IMR-90 (cell line): ENCODE data around the gene BRINP3. TPM values are rescaled to one million over a fixed set of nuclear protein-coding genes. Genes with fewer than 3 reads are reported as not detected.

Source experiments
- ATAC-seq: fragments of 200-7000 bp; cut with Tn5 transposase; 2 replicates; pipeline ENCODE4 v1.9.1; 2020; ENCODE audit warnings: low read depth, mild to moderate bottlenecking, moderate library complexity
- BruUV-seq: library from RNA; stranded (reverse); fragments of 400-500 nt; replicated peaks from 2 replicates; lab custom pipeline; 2021; lab: Mats Ljungman, UMichigan
- CTCF ChIA-PET: fragments of 300-600 bp; formaldehyde crosslinking; extraction: SDS; loops from one replicate; lab custom pipeline; 2021; ENCODE audit warnings: antibody characterized with exemption; lab: Yijun Ruan, JAX
- POLR2A ChIA-PET: fragments of 300-600 bp; sonication (Branson Sonifier 250); formaldehyde crosslinking; loops from one replicate; lab custom pipeline; 2022; ENCODE audit warnings: antibody characterized with exemption; ENCODE audit not compliant: unreplicated experiment; lab: Charles Lee
- DNase-seq: peaks from one replicate; pipeline ENCODE4 v3.0.0; 2013
- H2AFZ ChIP-seq: replicated peaks from 2 replicates; pipeline ENCODE3; 2013; ENCODE audit warnings: low read length, mild to moderate bottlenecking; ENCODE audit not compliant: poor library complexity
- H2AK5ac ChIP-seq: 2 replicates; pipeline ENCODE4 v1.6.1; 2013; ENCODE audit warnings: low read depth, low read length, inconsistent platforms
- H2AK9ac ChIP-seq: replicated peaks from 2 replicates; pipeline ENCODE3; 2013; ENCODE audit warnings: mild to moderate bottlenecking, low read depth, low read length, moderate library complexity; ENCODE audit not compliant: poor library complexity
- H2BK120ac ChIP-seq: 2 replicates; pipeline ENCODE4 v1.6.1; 2013; ENCODE audit warnings: low read depth, low read length, inconsistent platforms
- H2BK15ac ChIP-seq: 3 replicates; pipeline ENCODE4 v1.6.1; 2013; ENCODE audit warnings: low read depth, low read length, inconsistent platforms
- H2BK20ac ChIP-seq: 2 replicates; pipeline ENCODE4 v1.6.1; 2013; ENCODE audit warnings: low read depth, mild to moderate bottlenecking, inconsistent platforms, low read length, moderate library complexity
- H2BK5ac ChIP-seq: 2 replicates; pipeline ENCODE4 v1.6.1; 2013; ENCODE audit warnings: mild to moderate bottlenecking, low read depth, low read length, inconsistent platforms; ENCODE audit not compliant: poor library complexity, severe bottlenecking
- H3K14ac ChIP-seq: replicated peaks from 2 replicates; pipeline ENCODE4 v1.6.1; 2013; ENCODE audit warnings: low read depth, low read length, inconsistent platforms
- H3K18ac ChIP-seq: 2 replicates; pipeline ENCODE4 v1.6.1; 2013; ENCODE audit warnings: low read depth, low read length, control low read depth
- H3K23ac ChIP-seq: 2 replicates; pipeline ENCODE4 v1.6.1; 2013; ENCODE audit warnings: low read depth, low read length, inconsistent platforms
- H3K27ac ChIP-seq: 2 replicates; pipeline ENCODE4 v1.5.1; 2013; ENCODE audit warnings: mild to moderate bottlenecking, control low read depth, low read length; ENCODE audit not compliant: insufficient read depth
- H3K27me3 ChIP-seq: 2 replicates; pipeline ENCODE4 v1.6.1; 2013; ENCODE audit warnings: low read length; ENCODE audit not compliant: control insufficient read depth, insufficient read depth
- H3K36me3 ChIP-seq: 2 replicates; pipeline ENCODE4 v1.6.1; 2013; ENCODE audit warnings: low read length, mixed read lengths; ENCODE audit not compliant: control insufficient read depth, insufficient read depth
- H3K4ac ChIP-seq: 2 replicates; pipeline ENCODE4 v1.6.1; 2013; ENCODE audit warnings: low read depth, low read length, inconsistent platforms
- H3K4me1 ChIP-seq: 2 replicates; pipeline ENCODE4 v1.6.1; 2013; ENCODE audit warnings: low read length, mixed read lengths; ENCODE audit not compliant: control insufficient read depth, insufficient read depth
- H3K4me2 ChIP-seq: 2 replicates; pipeline ENCODE4 v1.6.1; 2013; ENCODE audit warnings: low read depth, mild to moderate bottlenecking, control low read depth, low read length, moderate library complexity
- H3K4me3 ChIP-seq: 2 replicates; pipeline ENCODE4 v1.5.1; 2013; ENCODE audit warnings: low read depth, mild to moderate bottlenecking, control low read depth, low read length, moderate library complexity; ENCODE audit not compliant: insufficient read depth
- H3K56ac ChIP-seq: 2 replicates; pipeline ENCODE4 v1.6.1; 2013; ENCODE audit warnings: low read length, inconsistent platforms; ENCODE audit not compliant: insufficient read depth; ENCODE audit errors: extremely low read depth
- H3K79me1 ChIP-seq, 2 experiments: 2 replicates each; pipeline ENCODE4 v1.6.1; 2013; ENCODE audit warnings: low read length in 2 of 2, inconsistent platforms in 1 of 2, low read depth in 1 of 2
- H3K9ac ChIP-seq: 2 replicates; pipeline ENCODE4 v1.6.1; 2013; ENCODE audit warnings: low read depth, low read length, control low read depth
- H3K9me1 ChIP-seq: 2 replicates; pipeline ENCODE4 v1.6.1; 2013; ENCODE audit warnings: low read length, inconsistent platforms; ENCODE audit not compliant: insufficient read depth
- H3K9me3 ChIP-seq: 2 replicates; pipeline ENCODE4 v1.6.1; 2013; ENCODE audit warnings: low read length; ENCODE audit not compliant: control insufficient read depth, insufficient read depth
- H4K20me1 ChIP-seq: 2 replicates; pipeline ENCODE4 v1.6.1; 2013; ENCODE audit warnings: low read length, inconsistent platforms; ENCODE audit not compliant: insufficient read depth
- H4K5ac ChIP-seq: 2 replicates; pipeline ENCODE4 v1.6.1; 2013; ENCODE audit warnings: mild to moderate bottlenecking, low read depth, low read length, control low read depth
- H4K8ac ChIP-seq, 2 experiments: 2 replicates each; pipeline ENCODE4 v1.6.1; 2013; ENCODE audit warnings: low read depth in 2 of 2, low read length in 2 of 2, control low read depth in 1 of 2, inconsistent platforms in 1 of 2
- H4K91ac ChIP-seq: 2 replicates; pipeline ENCODE4 v1.6.1; 2013; ENCODE audit warnings: low read depth, low read length, inconsistent platforms; ENCODE audit not compliant: insufficient read depth
- BHLHE40 ChIP-seq: fragments of 150-350 bp; IDR thresholded peaks from 2 replicates; pipeline ENCODE4 v1.6.1; 2016; ENCODE audit warnings: mild to moderate bottlenecking, low read depth, low read length
- CEBPB ChIP-seq: IDR thresholded peaks from 2 replicates; pipeline ENCODE4 v1.6.1; 2012; ENCODE audit warnings: low read depth, low read length, improper control_type of control experiment
- ELK1 ChIP-seq: fragments of 150-350 bp; IDR thresholded peaks from 2 replicates; pipeline ENCODE4 v1.6.1; 2016; ENCODE audit warnings: low read depth, mild to moderate bottlenecking, low read length, moderate library complexity, borderline replicate concordance
- FOS ChIP-seq: fragments of 150-350 bp; IDR thresholded peaks from 2 replicates; pipeline ENCODE4 v1.6.1; 2016; ENCODE audit warnings: low read depth, low read length
- MAFK ChIP-seq: IDR thresholded peaks from 2 replicates; pipeline ENCODE4 v1.6.1; 2012; ENCODE audit warnings: low read depth, low read length, improper control_type of control experiment
- MAZ ChIP-seq: IDR thresholded peaks from 2 replicates; pipeline ENCODE4 v1.6.1; 2012; ENCODE audit warnings: low read depth, mild to moderate bottlenecking, low read length, improper control_type of control experiment, moderate library complexity, borderline replicate concordance
- MXI1 ChIP-seq: IDR thresholded peaks from 2 replicates; pipeline ENCODE4 v1.6.1; 2012; ENCODE audit warnings: low read depth, mild to moderate bottlenecking, low read length, moderate library complexity, borderline replicate concordance
- NFE2L2 ChIP-seq: fragments of 150-350 bp; IDR thresholded peaks from 2 replicates; pipeline ENCODE4 v1.6.1; 2016; ENCODE audit warnings: low read depth, mild to moderate bottlenecking, low read length
- POLR2A ChIP-seq: IDR thresholded peaks from 2 replicates; pipeline ENCODE4 v1.6.1; 2012; ENCODE audit warnings: mild to moderate bottlenecking, low read depth, low read length
- RAD21 ChIP-seq: IDR thresholded peaks from 2 replicates; pipeline ENCODE4 v1.6.1; 2012; ENCODE audit warnings: low read length, improper control_type of control experiment
- RCOR1 ChIP-seq: IDR thresholded peaks from 2 replicates; pipeline ENCODE4 v1.6.1; 2012; ENCODE audit warnings: mild to moderate bottlenecking, low read length, improper control_type of control experiment; ENCODE audit not compliant: insufficient replicate concordance
- RFX5 ChIP-seq: IDR thresholded peaks from 2 replicates; pipeline ENCODE4 v1.8.0; 2012; ENCODE audit warnings: low read depth, mild to moderate bottlenecking, low read length, moderate library complexity
- SMC3 ChIP-seq: fragments of 150-350 bp; IDR thresholded peaks from 2 replicates; pipeline ENCODE4 v1.6.1; 2016; ENCODE audit warnings: low read depth, mild to moderate bottlenecking, antibody characterized with exemption, low read length, moderate library complexity
- WGBS, 2 experiments: methylation state at CpG; one replicate each; pipeline versions ENCODE4 v1.1.5 to v1.1.7; 2013; ENCODE audit warnings: missing lambda C conversion rate in 2 of 2; ENCODE audit not compliant: insufficient read length in 1 of 2; ENCODE audit errors: extremely low coverage in 2 of 2; 5-methylcytosine and 5-hydroxymethylcytosine counted together
- dilution Hi-C: fragments of 300-500 bp; cut with HindIII; formaldehyde crosslinking; loops from one replicate; pipeline ENCODE4 v1.14.3; 2018; ENCODE audit warnings: low sequenced_read_pairs; ENCODE audit not compliant: unreplicated experiment
- in situ Hi-C: fragments of 300-500 bp; cut with MboI; formaldehyde crosslinking; loops from 3 replicates; pipeline ENCODE4 v1.14.3; 2019; ENCODE audit warnings: low sequenced_read_pairs, inconsistent platforms, mixed read lengths
- intact Hi-C: fragments of 100-400 bp; cut with micrococcal nuclease; formaldehyde crosslinking; loops from 2 replicates; pipeline ENCODE4 v1.10.0; 2022
- polyA plus RNA-seq, 3 experiments: library from polyadenylated mRNA; depleted of rRNA; stranded (reverse); fragments of >200 nt; gene quantifications; 2 replicates each; pipeline ENCODE4 v1.2.3, GENCODE V29; 2012; ENCODE audit warnings: low replicate concordance in 1 of 3
- total RNA-seq: library from RNA; depleted of rRNA; stranded (reverse); fragments of >200 nt; gene quantifications from 2 replicates; pipeline ENCODE4 v1.2.3, GENCODE V29; 2012
- TF ChIP-seq, protein P1 (sequence below): conservative IDR thresholded peaks from 2 replicates; pipeline ENCODE4 v1.5.1; 2012; ENCODE audit warnings: mild to moderate bottlenecking, low read depth, low read length, improper control_type of control experiment

The BRINP3 gene
- total and polyA plus RNA-seq, 2 of the 4 experiments (the other 2 are of a cell fraction) = 0.15 to 0.36 TPM

DNA sequence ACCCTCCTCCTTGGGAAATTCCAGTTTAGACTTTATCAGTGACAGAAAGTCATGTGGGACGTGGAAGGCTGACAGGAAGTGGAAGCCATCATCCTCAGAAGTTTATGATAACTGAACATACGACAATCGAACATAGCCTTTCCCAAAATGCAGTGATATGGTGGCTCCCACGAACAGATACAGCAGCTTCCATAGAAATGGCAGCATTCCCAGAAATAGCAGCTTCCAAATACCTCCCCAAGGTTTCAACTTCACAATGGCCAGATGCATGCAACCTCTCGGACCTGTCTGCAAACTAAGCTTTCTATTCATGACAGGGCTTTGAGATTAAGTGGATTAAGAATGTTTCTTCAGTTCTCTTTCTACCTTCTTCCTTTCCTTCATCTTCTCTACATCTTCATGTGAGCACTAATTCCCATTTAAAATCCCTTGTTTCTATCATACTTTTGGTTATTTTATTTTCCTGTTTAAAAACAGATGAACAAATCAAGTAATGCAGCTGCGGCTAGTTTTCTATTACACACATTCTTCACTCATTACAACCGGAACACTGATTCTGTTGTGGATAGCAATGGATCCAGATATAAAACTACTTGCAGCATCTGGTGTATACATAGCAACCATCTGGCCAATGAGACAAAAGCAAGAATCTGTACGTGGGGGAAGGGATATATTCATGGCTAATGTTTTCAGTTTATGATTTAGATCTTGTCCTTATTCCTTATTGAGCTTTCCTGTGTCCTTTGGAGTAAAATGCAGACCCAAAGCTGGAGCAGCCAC lies 304.8 kb downstream of the BRINP3 start:
- peak overlapping the region; percentile 11; the same call in 1 of the 2 replicates for H3K4ac ChIP-seq
- ATAC-seq (no peak), DNase-seq (peak; percentile 9)
- H2BK120ac ChIP-seq = peak overlapping the region; percentile 37; the same call in 1 of the 2 replicates
- POLR2A ChIA-PET = no interaction called here
- H2BK5ac ChIP-seq = no peak overlapping the region
- intact Hi-C loops (no loop called here), dilution Hi-C loops (no loop called here), in situ Hi-C loops (no loop called here)
- H2AK5ac ChIP-seq = peak overlapping the region; percentile 78; the same call in 1 of the 2 replicates
- H3K4me3 ChIP-seq = no peak overlapping the region
- peak overlapping the region; percentile 36 for H2BK20ac ChIP-seq
- H3K4me2 ChIP-seq = no peak overlapping the region
- H2AK9ac ChIP-seq = no peak overlapping the region
- CTCF ChIA-PET = no interaction called here
- peaks cover 3% of the 10 kb centered on the region; the same call in 1 of the 2 replicates for H3K4me1 ChIP-seq
- no peak overlapping the region for H3K56ac ChIP-seq
- no peaks in the 10 kb centered on the region for H4K20me1 ChIP-seq
- no peak overlapping the region for H4K5ac ChIP-seq
- no peak overlapping the region for H3K14ac ChIP-seq
- peak overlapping the region in 1 of 2 experiments; percentile 45; a peak in 1 of 4 replicates for H4K8ac ChIP-seq
- H3K27me3 ChIP-seq = no peaks in the 10 kb centered on the region
- no peaks in the 10 kb centered on the region for H3K79me1 ChIP-seq
- H4K91ac ChIP-seq = no peak overlapping the region; the same call in 1 of the 2 replicates
- H3K9me1 ChIP-seq = no peaks in the 10 kb centered on the region
- no peak overlapping the region for H2AFZ ChIP-seq
- BruUV-seq = no TSS peak
- no peak overlapping the region; the same call in 1 of the 2 replicates for H3K23ac ChIP-seq
- no peak overlapping the region; the same call in 1 of the 2 replicates for H3K18ac ChIP-seq
- no peak overlapping the region for H3K27ac ChIP-seq
- H3K9me3 ChIP-seq = no peaks in the 10 kb centered on the region
- no peaks in the 10 kb centered on the region for H3K36me3 ChIP-seq
- TF ChIP-seq RCOR1 (no peak), SMC3 (no peak), FOS (no peak), CEBPB (no peak), POLR2A (no peak), ELK1 (no peak), MAZ (no peak), NFE2L2 (no peak), MXI1 (no peak), BHLHE40 (no peak), MAFK (no peak), RAD21 (no peak), RFX5 (no peak)
- TF ChIP-seq, protein P1, sequence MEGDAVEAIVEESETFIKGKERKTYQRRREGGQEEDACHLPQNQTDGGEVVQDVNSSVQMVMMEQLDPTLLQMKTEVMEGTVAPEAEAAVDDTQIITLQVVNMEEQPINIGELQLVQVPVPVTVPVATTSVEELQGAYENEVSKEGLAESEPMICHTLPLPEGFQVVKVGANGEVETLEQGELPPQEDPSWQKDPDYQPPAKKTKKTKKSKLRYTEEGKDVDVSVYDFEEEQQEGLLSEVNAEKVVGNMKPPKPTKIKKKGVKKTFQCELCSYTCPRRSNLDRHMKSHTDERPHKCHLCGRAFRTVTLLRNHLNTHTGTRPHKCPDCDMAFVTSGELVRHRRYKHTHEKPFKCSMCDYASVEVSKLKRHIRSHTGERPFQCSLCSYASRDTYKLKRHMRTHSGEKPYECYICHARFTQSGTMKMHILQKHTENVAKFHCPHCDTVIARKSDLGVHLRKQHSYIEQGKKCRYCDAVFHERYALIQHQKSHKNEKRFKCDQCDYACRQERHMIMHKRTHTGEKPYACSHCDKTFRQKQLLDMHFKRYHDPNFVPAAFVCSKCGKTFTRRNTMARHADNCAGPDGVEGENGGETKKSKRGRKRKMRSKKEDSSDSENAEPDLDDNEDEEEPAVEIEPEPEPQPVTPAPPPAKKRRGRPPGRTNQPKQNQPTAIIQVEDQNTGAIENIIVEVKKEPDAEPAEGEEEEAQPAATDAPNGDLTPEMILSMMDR = no peak
- 0 out of 3 replicates have a peak overlapping the region, but pooled peaks have one; percentile 45 for H2BK15ac ChIP-seq
- WGBS, 2 experiments = 80% methylated on average over 1 of the region's 8 CpGs; no CpG with 5 or more reads in 1 of the 2 experiments
- H3K9ac ChIP-seq = no peak overlapping the region
